SIG-M5 (cell line): Measurements from ENCODE around the gene CENPX.
"Not testable (repeated sequence)": the region's sequence is repeated elsewhere in the genome, so short reads cannot be mapped to it uniquely, and the experiment has no call there.

Source experiments
- DNase-seq: peaks from one replicate; lab custom pipeline; 2025; lab: John Stamatoyannopoulos, UW

CENPX gene

GRCh38 chr17:82039695-82040299, 17.1 kb upstream of the CENPX start:
- no peak for DNase-seq

GRCh38 chr17:82038796-82039409, 16.2 kb upstream of the CENPX start:
- not testable (repeated sequence) for DNase-seq

GRCh38 chr17:82037889-82038195, 15.2 kb upstream of the CENPX start:
- no peak for DNase-seq

DNA sequence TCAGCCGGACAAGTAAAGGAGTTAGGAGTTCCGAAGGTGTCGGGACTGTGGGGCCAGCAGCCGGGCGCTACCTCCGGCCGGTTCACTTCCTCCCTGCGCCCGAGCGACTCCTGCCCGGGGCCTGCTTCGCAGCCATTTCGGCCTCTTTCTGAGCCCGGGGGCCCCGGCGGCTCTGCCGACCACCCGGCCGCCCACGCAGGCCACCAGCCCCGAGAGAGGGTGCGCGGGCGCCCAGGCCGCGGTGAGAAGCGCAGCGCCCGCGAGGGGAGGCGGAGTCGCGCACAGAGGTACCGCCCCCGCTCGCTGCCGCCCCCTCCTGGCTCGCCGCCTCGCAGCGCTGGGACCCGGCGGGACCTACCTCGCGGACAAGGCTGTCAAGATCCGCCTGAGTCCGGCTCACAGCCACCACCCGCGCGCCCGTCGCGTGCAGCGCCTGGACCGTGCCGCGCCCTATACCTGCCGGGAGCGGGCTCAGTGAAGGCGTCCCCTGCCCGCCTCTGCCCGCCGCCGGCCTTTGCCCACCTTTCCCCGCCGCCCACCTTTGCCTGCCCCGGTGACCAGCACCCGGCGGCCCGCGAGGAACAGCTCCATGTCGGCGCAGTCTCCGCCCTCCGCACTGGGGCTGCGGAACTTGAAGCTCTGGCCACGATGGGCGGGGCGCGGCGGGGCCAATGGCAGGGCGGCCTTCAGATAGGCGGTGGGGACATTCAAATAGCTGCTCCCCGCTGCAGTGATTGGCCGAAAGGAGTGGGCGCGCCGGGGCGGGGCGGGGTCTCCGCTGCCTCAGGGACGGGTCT, 14.6 kb upstream of the CENPX start, which contains the start of gene DCXR:
DCXR (minus strand) TSS at position 606 of the 797 bp plus-strand sequence; CDS start at position 591, 15 bp downstream.
- peak; percentile 90 for DNase-seq

DNA sequence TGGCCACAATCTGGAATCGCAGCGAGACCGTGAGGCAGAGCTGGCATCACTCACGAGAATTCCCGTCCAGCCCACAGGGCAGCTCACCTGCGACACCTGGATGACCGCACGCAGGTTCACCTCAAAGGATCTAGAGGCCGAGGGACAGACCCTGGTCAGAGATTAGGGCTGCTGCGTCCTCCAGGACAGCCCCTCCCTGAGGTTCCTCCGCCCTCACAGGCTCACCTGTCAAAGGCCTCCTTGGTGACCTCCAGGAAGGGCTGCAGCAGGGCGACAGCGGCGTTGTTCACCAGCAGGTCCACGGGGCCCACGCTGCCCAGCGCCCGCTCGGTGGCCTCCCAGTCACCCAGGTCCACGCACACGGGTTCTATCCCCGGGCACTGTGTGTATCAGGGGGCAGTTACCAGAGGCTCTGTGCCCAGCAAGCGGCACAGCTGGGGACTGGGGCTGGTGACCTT, 14.0 kb upstream of the CENPX start:
- DNase-seq, result no peak

GRCh38 chr17:82035956-82036633, 13.4 kb upstream of the CENPX start:
- DNase-seq, result no peak

- DNase-seq, result no peak
Measured at GRCh38 chr17:82035488-82035887, 12.8 kb upstream of the CENPX start.

DNA sequence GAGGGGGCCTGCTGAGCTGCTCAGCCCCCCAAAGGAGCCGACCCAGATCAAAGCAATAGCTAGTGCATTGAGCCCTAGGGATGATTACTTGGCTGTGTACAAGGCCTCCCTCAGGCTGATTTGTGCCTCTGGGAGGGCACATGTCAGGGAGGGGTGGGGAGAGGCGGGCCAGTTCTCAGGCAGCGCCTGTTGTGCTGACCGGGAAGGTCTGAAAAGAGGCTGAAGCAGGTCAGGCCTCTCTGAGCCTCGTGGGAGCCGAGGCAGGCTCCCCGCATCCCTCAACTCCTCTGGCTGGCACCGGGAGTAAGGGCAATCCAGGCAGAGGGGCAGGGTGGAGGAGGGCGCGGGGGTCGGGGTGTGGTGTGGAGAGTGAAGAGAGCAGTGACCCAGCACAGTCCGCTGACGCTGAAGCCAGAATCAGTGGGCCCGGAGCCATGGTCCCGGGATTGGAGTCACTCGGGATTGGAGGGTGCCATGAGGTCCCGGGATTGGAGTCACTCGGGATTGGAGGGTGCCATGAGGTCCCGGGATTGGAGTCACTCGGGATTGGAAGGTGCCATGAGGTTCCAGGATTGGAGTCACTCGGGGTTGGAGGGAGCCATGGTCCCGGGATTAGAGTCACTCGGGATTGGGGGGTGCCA, 11.8 kb upstream of the CENPX start:
- DNase-seq, result no peak

GRCh38 chr17:82033359-82034085, 10.8 kb upstream of the CENPX start:
- DNase-seq, result no peak

DNA sequence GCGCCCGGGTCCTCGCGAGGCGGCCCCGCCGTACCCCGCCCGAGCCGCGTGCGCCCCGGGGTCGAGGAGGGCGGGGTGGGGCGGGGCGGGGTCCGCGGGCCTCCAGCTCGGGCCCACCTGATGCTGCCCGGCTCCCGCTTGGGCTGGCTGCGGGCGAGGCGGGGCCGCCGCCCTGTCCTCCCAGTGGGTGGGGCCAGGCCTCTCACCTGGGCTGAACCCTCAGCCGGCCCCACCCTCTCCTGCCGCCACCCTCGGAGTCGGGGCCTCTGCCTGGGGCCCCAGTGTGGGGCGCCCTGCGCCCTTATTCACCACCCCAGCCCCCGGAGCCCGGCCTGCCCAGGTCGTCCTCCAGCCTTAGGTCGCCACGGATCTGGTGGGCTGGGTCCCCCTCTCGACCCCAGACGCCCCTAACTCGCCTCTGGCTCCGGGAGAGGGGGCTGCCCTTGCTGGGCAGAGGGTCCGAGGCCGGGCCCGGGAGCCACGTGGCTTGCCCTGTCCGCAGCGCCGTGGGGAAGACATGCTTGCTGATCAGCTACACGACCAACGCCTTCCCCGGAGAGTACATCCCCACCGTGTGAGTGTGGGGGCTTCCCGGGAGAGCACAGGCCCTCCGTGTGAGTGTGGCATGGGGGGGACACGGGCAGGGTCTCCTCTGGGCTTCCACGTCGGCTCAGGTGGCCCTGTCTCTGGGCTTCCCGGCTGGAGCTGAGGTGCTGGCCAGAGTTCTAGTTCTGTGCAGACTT, 9.4 kb upstream of the CENPX start:
- no peak for DNase-seq

DNA sequence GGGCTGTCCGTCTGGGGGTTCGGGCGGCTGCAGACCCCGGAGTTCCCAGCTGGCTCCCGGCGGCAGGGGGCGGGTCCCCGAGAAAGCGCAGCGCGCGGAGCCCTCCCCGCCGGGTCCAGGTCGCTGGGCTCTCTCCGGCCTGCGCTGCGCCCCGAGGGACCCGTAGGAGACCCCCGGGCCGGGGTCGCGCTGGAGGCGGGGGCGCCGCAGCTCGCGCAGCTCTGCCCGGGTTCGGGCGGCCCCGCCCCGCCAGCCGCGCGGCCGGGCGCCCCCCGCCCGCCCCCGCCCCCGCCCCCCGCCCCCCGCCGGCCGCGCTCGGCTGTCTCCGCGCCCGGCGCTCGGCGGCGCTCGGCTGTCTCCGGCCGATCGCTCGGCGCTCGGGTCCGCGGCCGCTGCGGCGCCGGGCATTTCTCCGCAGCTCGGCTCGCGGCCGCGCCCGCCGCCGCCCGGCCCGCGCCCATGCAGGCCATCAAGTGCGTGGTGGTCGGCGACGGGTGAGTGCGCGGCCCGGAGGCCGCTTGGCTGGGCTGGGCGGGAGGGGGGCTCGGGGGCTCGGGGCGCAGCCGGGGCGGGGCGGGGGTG, 8.7 kb upstream of the CENPX start, which contains the start of gene RAC3:
RAC3 (plus strand) TSS at position 376 of the 582 bp plus-strand sequence; CDS start at position 460, 84 bp downstream.
- DNase-seq, result no peak

GRCh38 chr17:82030470-82031302, 8.0 kb upstream of the CENPX start:
- DNase-seq, result no peak

- DNase-seq, result no peak
Measured at GRCh38 chr17:82029990-82030469, 7.4 kb upstream of the CENPX start.

GRCh38 chr17:82029391-82029790, 6.7 kb upstream of the CENPX start:
- no peak for DNase-seq

- DNase-seq, result no peak
Measured at GRCh38 chr17:82028966-82029365, 6.3 kb upstream of the CENPX start.

- DNase-seq, result no peak
Measured at GRCh38 chr17:82028246-82028645, 5.6 kb upstream of the CENPX start.

- no peak for DNase-seq
Measured at GRCh38 chr17:82025401-82026107, 2.9 kb upstream of the CENPX start.

DNA sequence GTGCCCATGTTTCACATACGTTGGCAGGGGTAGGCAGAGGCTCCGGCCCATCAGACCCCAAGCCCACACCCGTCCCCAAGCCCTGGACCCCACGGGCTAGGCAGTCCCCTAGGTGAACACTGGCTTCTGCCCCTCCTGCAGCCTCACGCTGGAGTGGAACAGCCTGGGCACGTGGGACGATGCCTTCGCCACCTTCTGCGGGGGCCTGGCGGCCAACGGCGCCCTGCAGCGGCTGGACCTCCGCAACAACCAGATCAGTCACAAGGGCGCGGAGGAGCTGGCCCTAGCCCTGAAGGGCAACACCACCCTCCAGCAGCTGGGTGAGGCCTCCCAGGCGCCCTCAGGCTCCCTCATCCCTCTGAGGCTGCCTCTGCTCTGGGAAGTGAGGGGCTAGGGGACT, 2.2 kb upstream of the CENPX start:
- DNase-seq, result no peak
